ENCODE results near the gene CUL7.

DNA sequence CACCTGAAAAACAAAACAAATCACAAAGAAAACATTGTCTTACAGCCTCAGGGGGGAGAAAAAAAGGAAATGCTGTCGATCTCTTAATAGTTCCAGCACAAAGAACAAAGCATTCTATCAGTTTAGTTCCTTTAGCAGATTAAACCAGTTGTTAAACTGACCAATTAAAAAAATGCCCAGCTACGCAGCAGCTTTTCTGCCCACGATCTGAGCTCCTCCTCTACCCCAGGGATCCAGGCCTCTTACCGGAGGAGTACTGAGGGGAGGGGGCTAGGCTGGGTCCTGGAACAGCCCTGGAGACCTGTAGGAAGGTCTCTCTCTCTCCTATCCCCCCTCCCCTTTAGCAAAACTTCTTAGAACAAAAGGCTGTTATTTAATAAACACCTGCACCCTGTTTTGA, 35.8 kb upstream of the CUL7 start:
- TF ChIP-seq EZH2 (IDR thresholded peaks at IDR 0.05; ENCODE audit: insufficient read depth, poor library complexity, severe bottlenecking), result no peak
- TF ChIP-seq EZH2phosphoT487 (IDR thresholded peaks at IDR 0.05; ENCODE audit: insufficient read depth, low read depth), result no peak
